Liver (tissue), 9 donors: Measurements from ENCODE around the gene ZNF180. TPM values are rescaled to one million over a fixed set of nuclear protein-coding genes. Genes with fewer than 3 reads are reported as not detected.
"Not testable (repeated sequence)": the region's sequence is repeated elsewhere in the genome, so short reads cannot be mapped to it uniquely, and the experiment has no call there.

Experiments
- DNase-seq: peaks from one replicate; pipeline ENCODE4 v3.0.0-alpha.2; 2017; ENCODE audit warnings: low spot score
- H3K27ac ChIP-seq, 2 donors: one replicate each; pipeline ENCODE4 v1.7.0; 2013; ENCODE audit warnings: inconsistent platforms in 2 of 2, low read length in 2 of 2, control low read depth in 1 of 2, low read depth in 1 of 2, mild to moderate bottlenecking in 1 of 2
- H3K27me3 ChIP-seq, 4 donors: one replicate each; pipeline versions ENCODE4 v1.6.1 to v1.7.0; 2013; ENCODE audit warnings: low read length in 3 of 4, inconsistent platforms in 1 of 4, mild to moderate bottlenecking in 1 of 4, moderate library complexity in 1 of 4; ENCODE audit not compliant: control insufficient read depth in 4 of 4, insufficient read depth in 4 of 4
- H3K36me3 ChIP-seq, 4 donors: one replicate each; pipeline versions ENCODE4 v1.6.1 to v1.7.0; 2013; ENCODE audit warnings: low read length in 3 of 4, mild to moderate bottlenecking in 3 of 4, low read depth in 1 of 4, moderate library complexity in 1 of 4; ENCODE audit not compliant: control insufficient read depth in 4 of 4, insufficient read depth in 3 of 4
- H3K4me1 ChIP-seq, 4 donors: one replicate each; pipeline versions ENCODE4 v1.6.1 to v1.7.0; 2013; ENCODE audit warnings: low read length in 3 of 4, mild to moderate bottlenecking in 3 of 4, moderate library complexity in 1 of 4; ENCODE audit not compliant: control insufficient read depth in 4 of 4, insufficient read depth in 4 of 4
- H3K4me3 ChIP-seq, 3 donors: one replicate each; pipeline versions ENCODE4 v1.6.1 to v1.7.0; 2013; ENCODE audit warnings: low read length in 3 of 3, control low read depth in 1 of 3, low read depth in 1 of 3, mild to moderate bottlenecking in 1 of 3
- H3K9ac ChIP-seq, 2 donors: one replicate each; pipeline ENCODE4 v1.7.0; 2013; ENCODE audit warnings: low read length in 2 of 2, mild to moderate bottlenecking in 2 of 2, moderate library complexity in 2 of 2, control low read depth in 1 of 2, low read depth in 1 of 2
- H3K9me3 ChIP-seq, 4 donors: one replicate each; pipeline versions ENCODE4 v1.6.1 to v1.7.0; 2013; ENCODE audit warnings: low read length in 3 of 4; ENCODE audit not compliant: control insufficient read depth in 4 of 4
- CTCF ChIP-seq: fragments of 150-350 bp; IDR thresholded peaks from 2 replicates; pipeline ENCODE4 v1.5.1; 2017; ENCODE audit warnings: improper control_type of control experiment, low read depth, low read length; ENCODE audit not compliant: missing input control
- EGR1 ChIP-seq, 2 donors: IDR thresholded peaks; 2 replicates each; pipeline ENCODE4 v1.6.1; 2016 to 2018; ENCODE audit warnings: antibody characterized with exemption in 2 of 2, low read depth in 2 of 2
- FOXA1 ChIP-seq: IDR thresholded peaks from 2 replicates; pipeline ENCODE4 v1.6.1; 2016; ENCODE audit warnings: antibody characterized with exemption
- FOXA2 ChIP-seq: IDR thresholded peaks from 2 replicates; pipeline ENCODE4 v1.6.1; 2016; ENCODE audit warnings: antibody characterized with exemption
- GABPA ChIP-seq, 2 donors: IDR thresholded peaks in 1 of 2; conservative IDR thresholded peaks in 1 of 2; 2 replicates each; pipeline ENCODE4 v1.6.1; 2016; ENCODE audit warnings: antibody characterized with exemption in 2 of 2, mild to moderate bottlenecking in 1 of 2, moderate library complexity in 1 of 2
- HNF4A ChIP-seq, 2 donors: conservative IDR thresholded peaks; 2 replicates each; pipeline ENCODE4 v1.6.1; 2016; ENCODE audit warnings: antibody characterized with exemption in 2 of 2, mild to moderate bottlenecking in 2 of 2
- HNF4G ChIP-seq: IDR thresholded peaks from 2 replicates; pipeline ENCODE4 v1.6.1; 2016; ENCODE audit warnings: antibody characterized with exemption
- JUND ChIP-seq, 2 donors: IDR thresholded peaks; 2 replicates each; pipeline ENCODE4 v1.6.1; 2016; ENCODE audit warnings: antibody characterized with exemption in 2 of 2
- NR2F2 ChIP-seq: IDR thresholded peaks from 2 replicates; pipeline ENCODE4 v1.6.1; 2016; ENCODE audit warnings: antibody characterized with exemption
- RAD21 ChIP-seq, 2 donors: IDR thresholded peaks; 2 replicates each; pipeline ENCODE4 v1.6.1; 2016; ENCODE audit warnings: antibody characterized with exemption in 2 of 2, mild to moderate bottlenecking in 2 of 2
- REST ChIP-seq: IDR thresholded peaks from 2 replicates; pipeline ENCODE4 v1.6.1; 2016; ENCODE audit warnings: antibody characterized with exemption, mild to moderate bottlenecking
- RXRA ChIP-seq, 2 donors: IDR thresholded peaks; 2 replicates each; pipeline ENCODE4 v1.6.1; 2017 to 2018; ENCODE audit warnings: antibody characterized with exemption in 2 of 2, mild to moderate bottlenecking in 1 of 2
- SP1 ChIP-seq: IDR thresholded peaks from 2 replicates; pipeline ENCODE4 v1.6.1; 2018; ENCODE audit warnings: antibody characterized with exemption, mild to moderate bottlenecking
- TAF1 ChIP-seq: conservative IDR thresholded peaks from 2 replicates; pipeline ENCODE4 v1.6.1; 2016; ENCODE audit warnings: antibody characterized with exemption, mild to moderate bottlenecking
- YY1 ChIP-seq: IDR thresholded peaks from 2 replicates; pipeline ENCODE4 v1.6.1; 2016; ENCODE audit warnings: antibody characterized with exemption, mild to moderate bottlenecking
- WGBS: extraction: QIAGEN DNeasy Blood & Tissue Kit; methylation state at CpG from one replicate; pipeline ENCODE4 v1.1.7; 2013; 5-methylcytosine and 5-hydroxymethylcytosine counted together
- polyA plus RNA-seq, 2 donors: library from polyadenylated mRNA; stranded (reverse) in 1 of 2; unstranded in 1 of 2; fragments of 200-250 nt in 1 of 2; fragments of >200 nt in 1 of 2; fragmentation: Nextera tagmentation in 1 of 2; extraction: Ambion mirVana in 1 of 2; gene quantifications; one replicate each; pipeline versions ENCODE4 v1.2.1 to v1.2.3, GENCODE V29; 2013 to 2015
- total RNA-seq, 2 donors: library from RNA; depleted of rRNA; stranded (reverse); fragments of >200 nt; gene quantifications; one replicate each; pipeline ENCODE4 v1.2.3, GENCODE V29; 2014
- TF ChIP-seq, protein P1 (sequence below): IDR thresholded peaks from 2 replicates; pipeline ENCODE4 v1.6.1; 2016; ENCODE audit warnings: antibody characterized with exemption
- TF ChIP-seq, protein P2 (sequence below): IDR thresholded peaks from 2 replicates; pipeline ENCODE4 v1.6.1; 2016; ENCODE audit warnings: antibody characterized with exemption
- donor health status: healthy.
- donor health status: healthy.
- donor health status: healthy.
- donor health status: healthy.
- donor health status: healthy.

The ZNF180 gene
- total and polyA plus RNA-seq, 4 donors: 2.0 to 7.6 (median 4.3) TPM

DNA sequence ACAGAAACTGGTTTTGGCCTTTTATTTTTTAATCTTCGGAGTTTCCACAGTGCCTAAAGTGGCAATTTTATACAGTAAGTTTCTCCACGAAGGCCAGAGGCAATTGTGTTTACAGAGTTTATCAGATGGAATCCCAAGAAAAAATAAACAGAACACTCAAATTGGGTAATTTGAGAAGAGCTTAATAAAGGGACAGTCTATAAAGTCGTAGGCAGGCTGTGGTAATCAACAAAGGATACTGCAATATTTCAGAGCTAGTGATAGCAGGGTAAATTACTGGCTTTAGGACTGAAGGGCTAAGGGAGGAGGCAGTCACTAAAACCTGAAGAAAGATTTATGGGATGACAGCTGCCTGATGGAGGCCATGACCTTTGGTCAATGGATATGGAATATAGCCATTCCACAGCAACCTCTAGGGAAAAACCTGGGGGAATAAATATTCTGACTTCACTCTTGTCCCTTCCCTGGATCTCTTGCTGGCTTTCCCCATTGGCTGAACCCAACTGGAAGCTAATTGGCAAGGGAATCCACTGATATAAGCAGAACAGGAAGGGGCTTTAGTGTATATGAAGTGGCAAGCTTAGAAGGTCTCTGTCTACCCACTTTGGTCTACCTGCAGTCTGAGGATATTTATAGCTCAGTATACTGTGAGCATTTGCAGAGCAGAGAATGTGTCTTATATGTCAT, 37.6 kb downstream of the ZNF180 start:
- H3K9me3 ChIP-seq: peaks cover 14 to 50% (median 23%) of the 10 kb centered on the region in 4 donors
- H3K4me1 ChIP-seq, H3K27me3 ChIP-seq: not testable (repeated sequence)

DNA sequence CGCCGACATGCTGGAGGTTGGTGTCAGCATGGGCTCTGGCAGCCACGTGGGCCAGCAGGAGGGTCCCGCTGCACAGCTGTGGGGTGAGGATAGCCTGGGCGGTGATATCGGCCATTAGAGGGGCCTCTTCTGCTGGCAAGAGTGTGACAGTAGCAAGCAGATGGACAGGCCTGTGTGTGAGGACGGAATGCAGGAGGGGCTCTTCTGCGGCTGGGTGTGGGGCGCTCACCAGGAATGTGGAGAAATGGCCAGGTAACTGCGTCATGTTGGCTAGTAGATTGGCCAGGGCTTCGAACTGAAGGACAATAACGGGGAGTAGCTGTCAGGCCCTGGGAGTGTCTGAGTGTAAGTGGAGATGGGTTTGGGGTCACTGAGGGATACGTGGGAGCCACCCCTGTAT, 44.3 kb downstream of the ZNF180 start:
- H3K27me3 ChIP-seq, H3K36me3 ChIP-seq, H3K4me3 ChIP-seq, H3K27ac ChIP-seq, DNase-seq, H3K9ac ChIP-seq, H3K4me1 ChIP-seq: not testable (repeated sequence)
- WGBS: 88% methylated on average over 12 of the region's 13 CpGs
- peaks cover 22 to 45% (median 31%) of the 10 kb centered on the region in 4 donors for H3K9me3 ChIP-seq

More for the DNA sequence above, 37.6 kb downstream of the ZNF180 start:
- not testable (repeated sequence) for H3K27ac ChIP-seq, H3K9ac ChIP-seq, DNase-seq, H3K36me3 ChIP-seq
- peak overlapping the region in 1 of 3 donors; percentile 32 for H3K4me3 ChIP-seq
- 53% methylated on average over 3 of the region's 3 CpGs for WGBS

- TF ChIP-seq EGR1 (IDR thresholded peaks at IDR 0.05; ENCODE audit: low read depth in 2 of 2) (no peak), FOXA1 (no peak), TAF1 (no peak), CTCF (no peak), YY1 (no peak), HNF4G (no peak), SP1 (no peak), GABPA (IDR thresholded peaks at IDR 0.05 in 1 of 2, conservative IDR thresholded peaks at IDR 0.05 in 1 of 2) (no peak), RAD21 (IDR thresholded peaks at IDR 0.05) (no peak), RXRA (IDR thresholded peaks at IDR 0.05) (no peak), HNF4A (conservative IDR thresholded peaks at IDR 0.05) (no peak), FOXA2 (no peak), REST (no peak), JUND (IDR thresholded peaks at IDR 0.05) (no peak), NR2F2 (no peak)
- TF ChIP-seq, protein P1, sequence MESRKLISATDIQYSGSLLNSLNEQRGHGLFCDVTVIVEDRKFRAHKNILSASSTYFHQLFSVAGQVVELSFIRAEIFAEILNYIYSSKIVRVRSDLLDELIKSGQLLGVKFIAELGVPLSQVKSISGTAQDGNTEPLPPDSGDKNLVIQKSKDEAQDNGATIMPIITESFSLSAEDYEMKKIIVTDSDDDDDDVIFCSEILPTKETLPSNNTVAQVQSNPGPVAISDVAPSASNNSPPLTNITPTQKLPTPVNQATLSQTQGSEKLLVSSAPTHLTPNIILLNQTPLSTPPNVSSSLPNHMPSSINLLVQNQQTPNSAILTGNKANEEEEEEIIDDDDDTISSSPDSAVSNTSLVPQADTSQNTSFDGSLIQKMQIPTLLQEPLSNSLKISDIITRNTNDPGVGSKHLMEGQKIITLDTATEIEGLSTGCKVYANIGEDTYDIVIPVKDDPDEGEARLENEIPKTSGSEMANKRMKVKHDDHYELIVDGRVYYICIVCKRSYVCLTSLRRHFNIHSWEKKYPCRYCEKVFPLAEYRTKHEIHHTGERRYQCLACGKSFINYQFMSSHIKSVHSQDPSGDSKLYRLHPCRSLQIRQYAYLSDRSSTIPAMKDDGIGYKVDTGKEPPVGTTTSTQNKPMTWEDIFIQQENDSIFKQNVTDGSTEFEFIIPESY: no peak
- TF ChIP-seq, protein P2, sequence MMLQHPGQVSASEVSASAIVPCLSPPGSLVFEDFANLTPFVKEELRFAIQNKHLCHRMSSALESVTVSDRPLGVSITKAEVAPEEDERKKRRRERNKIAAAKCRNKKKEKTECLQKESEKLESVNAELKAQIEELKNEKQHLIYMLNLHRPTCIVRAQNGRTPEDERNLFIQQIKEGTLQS: no peak
- no peaks in the 10 kb centered on the region for H3K4me1 ChIP-seq
- H3K27me3 ChIP-seq: peaks cover 0 to 4% (median 0%) of the 10 kb centered on the region in 4 donors
- no peak for DNase-seq
- peaks cover 26 to 51% (median 34%) of the 10 kb centered on the region in 4 donors for H3K9me3 ChIP-seq
- H3K9ac ChIP-seq: no peak overlapping the region
- 75% methylated on average over 4 of the region's 4 CpGs for WGBS
- H3K4me3 ChIP-seq: no peak overlapping the region
- H3K36me3 ChIP-seq: no peaks in the 10 kb centered on the region
- no peak overlapping the region for H3K27ac ChIP-seq
Measured at GRCh38 chr19:44455100-44455499, 45.2 kb downstream of the ZNF180 start.
